GM12801 (cell line): ENCODE results near the gene FASTKD2.

Source experiments
- CTCF ChIP-seq: IDR thresholded peaks from one replicate; pipeline ENCODE4 v1.5.1; 2011; ENCODE audit warnings: control low read depth; ENCODE audit not compliant: insufficient read length; ENCODE audit errors: extremely low read depth

FASTKD2 gene

GRCh38 chr2:206824993-206825392 lies 59.6 kb downstream of the FASTKD2 start:
- TF ChIP-seq CTCF: no peak

GRCh38 chr2:206831442-206831995 lies 66.1 kb downstream of the FASTKD2 start:
- TF ChIP-seq CTCF: no peak

GRCh38 chr2:206832873-206833272 lies 67.5 kb downstream of the FASTKD2 start:
- TF ChIP-seq CTCF: no peak

- TF ChIP-seq CTCF: no peak
Observed at GRCh38 chr2:206833291-206833690, 67.9 kb downstream of the FASTKD2 start.

GRCh38 chr2:206836722-206837121 lies 71.3 kb downstream of the FASTKD2 start:
- TF ChIP-seq CTCF: no peak

GRCh38 chr2:206837775-206838174 lies 72.4 kb downstream of the FASTKD2 start:
- no peak for TF ChIP-seq CTCF

GRCh38 chr2:206838690-206839089 lies 73.3 kb downstream of the FASTKD2 start:
- no peak for TF ChIP-seq CTCF
